Stomach smooth muscle (tissue), 2 donors: ENCODE data around the gene NOP16.
A peak's percentile ranks its signal among the peaks of the same experiment; 100 is the strongest.

Experiments
- H3K27ac ChIP-seq: one replicate; pipeline ENCODE4 v1.7.0; 2013; ENCODE audit warnings: mild to moderate bottlenecking, low read length, inconsistent platforms
- H3K27me3 ChIP-seq, 2 donors: one replicate each; pipeline ENCODE4 v1.7.0; 2013; ENCODE audit warnings: low read length in 2 of 2; ENCODE audit not compliant: insufficient read depth in 2 of 2, control insufficient read depth in 1 of 2
- H3K36me3 ChIP-seq, 2 donors: one replicate each; pipeline ENCODE4 v1.7.0; 2013; ENCODE audit warnings: low read length in 2 of 2; ENCODE audit not compliant: control insufficient read depth in 2 of 2, insufficient read depth in 2 of 2
- H3K4me1 ChIP-seq: one replicate; pipeline ENCODE4 v1.7.0; 2013; ENCODE audit warnings: low read length; ENCODE audit not compliant: control insufficient read depth, insufficient read depth
- H3K4me3 ChIP-seq, 2 donors: one replicate each; pipeline ENCODE4 v1.7.0; 2013; ENCODE audit warnings: low read length in 2 of 2
- H3K9ac ChIP-seq, 2 donors: one replicate each; pipeline ENCODE4 v1.7.0; 2013; ENCODE audit warnings: low read length in 2 of 2, mild to moderate bottlenecking in 1 of 2
- H3K9me3 ChIP-seq, 2 donors: one replicate each; pipeline ENCODE4 v1.7.0; 2013; ENCODE audit warnings: low read length in 2 of 2; ENCODE audit not compliant: control insufficient read depth in 2 of 2
- donor health status: healthy.
- donor health status: Pancreatic carcinoma.

Gene NOP16

GRCh38 chr5:176384366-176384930 is 4.0 kb downstream of the NOP16 start:
- peaks cover 22 to 28% of the 10 kb centered on the region in 2 donors for H3K36me3 ChIP-seq
- H3K27me3 ChIP-seq: no peaks in the 10 kb centered on the region
- H3K4me1 ChIP-seq: peaks cover 32% of the 10 kb centered on the region
- H3K9ac ChIP-seq: no peak overlapping the region
- H3K4me3 ChIP-seq: no peak overlapping the region
- H3K27ac ChIP-seq: no peak overlapping the region
- no peaks in the 10 kb centered on the region for H3K9me3 ChIP-seq

GRCh38 chr5:176383961-176384360 is 4.4 kb downstream of the NOP16 start:
- Histone ChIP-seq H3K9me3 (no peaks in the 10 kb centered on the region), H3K27me3 (no peaks in the 10 kb centered on the region), H3K27ac (no peak overlapping the region), H3K9ac (no peak overlapping the region), H3K4me1 (peaks cover 27% of the 10 kb centered on the region), H3K4me3 (no peak overlapping the region), H3K36me3 (peaks cover 22 to 28% of the 10 kb centered on the region in 2 donors)

DNA sequence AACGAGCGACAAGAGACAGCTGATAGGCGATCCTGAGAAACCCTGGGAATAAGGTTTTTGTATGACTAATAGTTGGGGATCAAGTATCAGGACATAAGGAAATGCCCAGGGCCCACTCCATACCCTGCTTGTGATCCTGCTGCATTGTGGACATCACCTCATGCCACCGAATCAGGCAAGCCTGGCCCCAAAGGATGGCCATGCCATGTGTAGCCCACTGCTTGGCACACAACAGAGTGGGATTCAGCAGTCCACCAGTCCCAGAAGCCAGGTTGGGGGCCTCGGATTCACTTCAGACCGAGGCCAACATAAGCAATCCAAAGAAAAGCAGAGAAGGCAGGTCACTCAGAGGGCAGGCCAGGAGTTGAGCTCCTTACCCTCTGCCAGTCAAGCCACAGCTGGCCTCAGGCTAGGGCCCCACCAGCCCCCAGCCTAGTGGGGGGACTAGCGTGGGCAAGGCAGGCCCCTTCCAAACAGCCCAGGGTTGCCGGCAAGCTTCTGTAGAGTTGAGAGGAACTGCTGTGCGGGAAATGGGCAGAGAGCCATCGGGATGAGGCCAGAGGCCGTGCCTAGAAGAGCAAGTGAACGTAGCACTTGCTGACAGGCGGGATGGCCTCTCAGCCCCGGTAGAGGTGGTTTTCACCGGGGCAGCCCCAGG is 5.0 kb downstream of the NOP16 start:
- Histone ChIP-seq H3K36me3 (peaks cover 22 to 28% of the 10 kb centered on the region in 2 donors), H3K9ac (no peak overlapping the region), H3K27ac (no peak overlapping the region), H3K4me3 (no peak overlapping the region), H3K9me3 (no peaks in the 10 kb centered on the region), H3K27me3 (no peaks in the 10 kb centered on the region), H3K4me1 (peaks cover 27% of the 10 kb centered on the region)

DNA sequence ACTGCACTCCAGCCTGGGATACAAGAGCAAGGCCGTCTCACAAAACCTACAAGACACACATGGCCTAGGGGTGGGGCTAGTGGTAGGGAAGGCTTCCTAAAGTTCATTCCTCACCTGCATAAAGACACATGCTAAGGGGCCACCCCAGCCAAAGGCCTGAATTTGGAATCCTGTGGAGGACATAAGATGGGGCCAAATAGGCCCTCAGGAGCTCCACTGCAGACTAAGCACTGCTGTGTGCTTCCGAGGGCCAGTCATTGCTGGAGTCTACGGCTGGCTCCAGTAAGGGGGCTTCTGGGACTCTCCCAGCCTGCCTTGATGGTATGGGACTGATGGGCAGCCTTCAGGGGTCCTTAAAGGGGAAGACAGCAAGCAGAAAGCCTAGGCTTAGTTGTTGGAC is 5.7 kb downstream of the NOP16 start:
- Histone ChIP-seq H3K36me3 (peaks cover 22 to 28% of the 10 kb centered on the region in 2 donors), H3K27me3 (no peaks in the 10 kb centered on the region), H3K4me3 (no peak overlapping the region), H3K9ac (no peak overlapping the region), H3K9me3 (no peaks in the 10 kb centered on the region), H3K27ac (peak overlapping the region; percentile 88), H3K4me1 (peaks cover 21% of the 10 kb centered on the region)

GRCh38 chr5:176381979-176382378 is 6.4 kb downstream of the NOP16 start:
- Histone ChIP-seq H3K27me3 (no peaks in the 10 kb centered on the region), H3K9me3 (no peaks in the 10 kb centered on the region), H3K36me3 (peaks cover 22 to 28% of the 10 kb centered on the region in 2 donors), H3K4me3 (no peak overlapping the region), H3K27ac (peak overlapping the region; percentile 88), H3K9ac (peak overlapping the region in 1 of 2 donors; percentile 60), H3K4me1 (peaks cover 16% of the 10 kb centered on the region)

- peaks cover 19 to 28% of the 10 kb centered on the region in 2 donors for H3K36me3 ChIP-seq
- H3K4me1 ChIP-seq: peaks cover 16% of the 10 kb centered on the region
- no peaks in the 10 kb centered on the region for H3K9me3 ChIP-seq
- no peaks in the 10 kb centered on the region for H3K27me3 ChIP-seq
- peak overlapping the region; percentile 88 for H3K27ac ChIP-seq
- no peak overlapping the region for H3K4me3 ChIP-seq
- no peak overlapping the region for H3K9ac ChIP-seq
Measured at GRCh38 chr5:176381423-176381822, 7.0 kb downstream of the NOP16 start.

- Histone ChIP-seq H3K4me3 (no peak overlapping the region), H3K27me3 (no peaks in the 10 kb centered on the region), H3K4me1 (peaks cover 16% of the 10 kb centered on the region), H3K36me3 (peaks cover 12 to 24% of the 10 kb centered on the region in 2 donors), H3K27ac (no peak overlapping the region), H3K9me3 (no peaks in the 10 kb centered on the region), H3K9ac (no peak overlapping the region)
Measured at GRCh38 chr5:176379881-176380280, 8.5 kb downstream of the NOP16 start.

DNA sequence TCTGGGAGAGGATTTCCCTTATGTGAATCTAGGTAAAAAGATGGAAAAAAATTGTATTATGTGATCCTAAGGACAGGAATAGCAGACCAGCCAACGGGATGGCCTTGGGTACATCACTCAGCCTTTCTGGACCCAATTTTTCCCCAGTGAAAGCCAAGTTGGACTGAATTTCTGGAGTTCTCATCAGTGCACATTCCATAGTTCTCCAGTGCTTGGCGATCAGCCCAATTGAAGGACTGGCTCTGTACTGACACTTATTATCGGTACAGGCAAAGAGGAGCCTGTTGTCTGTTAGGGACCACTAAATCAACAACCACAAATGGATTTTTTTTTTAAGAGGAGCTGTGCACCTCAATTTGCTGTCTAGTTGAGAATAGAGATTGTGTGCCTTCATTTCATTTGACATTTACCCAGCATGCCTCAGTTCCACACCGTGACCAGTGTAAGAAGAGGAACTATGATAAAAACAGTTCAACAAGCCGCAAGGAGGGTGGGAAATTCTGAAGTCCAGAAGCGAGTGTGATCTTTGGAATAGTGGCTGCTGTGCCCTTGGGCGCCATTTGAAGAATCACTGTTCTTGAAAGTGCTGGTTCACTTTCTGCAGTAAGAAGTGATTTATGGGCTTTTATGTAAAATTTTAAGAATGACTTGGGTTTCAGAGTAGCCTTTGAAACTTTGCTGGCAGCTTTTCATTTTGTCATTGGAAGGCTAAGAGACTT is 15.1 kb downstream of the NOP16 start:
- H3K4me1 ChIP-seq: peaks cover 4% of the 10 kb centered on the region
- H3K27me3 ChIP-seq: no peaks in the 10 kb centered on the region
- no peak overlapping the region for H3K27ac ChIP-seq
- H3K36me3 ChIP-seq: peaks cover 6 to 30% of the 10 kb centered on the region in 2 donors
- H3K4me3 ChIP-seq: no peak overlapping the region
- no peaks in the 10 kb centered on the region for H3K9me3 ChIP-seq
- no peak overlapping the region for H3K9ac ChIP-seq

- peaks cover 6 to 36% of the 10 kb centered on the region in 2 donors for H3K36me3 ChIP-seq
- H3K4me3 ChIP-seq: no peak overlapping the region
- H3K9ac ChIP-seq: no peak overlapping the region
- H3K27ac ChIP-seq: no peak overlapping the region
- no peaks in the 10 kb centered on the region for H3K27me3 ChIP-seq
- no peaks in the 10 kb centered on the region for H3K9me3 ChIP-seq
- H3K4me1 ChIP-seq: peaks cover 5% of the 10 kb centered on the region
Measured at GRCh38 chr5:176371621-176372539, 16.5 kb downstream of the NOP16 start.

- Histone ChIP-seq H3K27ac (no peak overlapping the region), H3K4me3 (no peak overlapping the region), H3K27me3 (no peaks in the 10 kb centered on the region), H3K36me3 (peaks cover 6 to 36% of the 10 kb centered on the region in 2 donors), H3K9me3 (no peaks in the 10 kb centered on the region), H3K4me1 (peaks cover 19% of the 10 kb centered on the region), H3K9ac (no peak overlapping the region)
Measured at GRCh38 chr5:176369934-176370711, 18.3 kb downstream of the NOP16 start.
